Smooth muscle cell (in vitro differentiated cells): Measurements from ENCODE around the gene CNIH2. TPM values are rescaled to one million over a fixed set of nuclear protein-coding genes. Genes with fewer than 3 reads are reported as not detected.

Source experiments
- DNase-seq: peaks from one replicate; lab custom pipeline; 2025; ENCODE audit not compliant: unreplicated experiment; lab: John Stamatoyannopoulos, UW
- H2AFZ ChIP-seq: fragments of 200-600 bp; sonication (generic); 2 replicates; pipeline ENCODE4 v1.6.0; 2016; ENCODE audit warnings: antibody characterized with exemption, low read depth, mild to moderate bottlenecking
- H3F3A ChIP-seq: fragments of 200-600 bp; sonication (generic); 2 replicates; pipeline ENCODE4 v1.6.0; 2017; ENCODE audit warnings: antibody characterized with exemption, low read depth
- H3K27ac ChIP-seq: fragments of 200-600 bp; sonication (generic); 2 replicates; pipeline ENCODE4 v1.5.1; 2016; ENCODE audit warnings: low read depth, mild to moderate bottlenecking
- H3K27me3 ChIP-seq: fragments of 200-600 bp; sonication (generic); 2 replicates; pipeline ENCODE4 v1.6.1; 2016; ENCODE audit warnings: low read depth, mild to moderate bottlenecking
- H3K36me3 ChIP-seq: fragments of 200-600 bp; sonication (generic); 2 replicates; pipeline ENCODE4 v1.5.1; 2016; ENCODE audit warnings: low read depth
- H3K4me1 ChIP-seq: fragments of 200-600 bp; sonication (generic); 2 replicates; pipeline ENCODE4 v1.5.1; 2016; ENCODE audit warnings: low read depth
- H3K4me2 ChIP-seq: fragments of 200-600 bp; sonication (generic); 2 replicates; pipeline ENCODE4 v1.6.0; 2016; ENCODE audit warnings: mild to moderate bottlenecking
- H3K4me3 ChIP-seq: fragments of 200-600 bp; sonication (generic); 2 replicates; pipeline ENCODE4 v1.5.1; 2016; ENCODE audit warnings: mild to moderate bottlenecking
- H3K79me2 ChIP-seq: fragments of 200-600 bp; sonication (generic); 2 replicates; pipeline ENCODE4 v1.6.0; 2016; ENCODE audit warnings: low read depth, mild to moderate bottlenecking
- H3K9ac ChIP-seq: fragments of 200-600 bp; sonication (generic); 2 replicates; pipeline ENCODE4 v1.6.0; 2016; ENCODE audit warnings: low read depth
- H3K9me3 ChIP-seq: fragments of 200-600 bp; sonication (generic); replicated peaks from 2 replicates; pipeline ENCODE4 v1.5.1; 2016; ENCODE audit warnings: low read depth
- H4K20me1 ChIP-seq: fragments of 200-600 bp; sonication (generic); 2 replicates; pipeline ENCODE4 v1.6.0; 2016; ENCODE audit warnings: low read depth
- WGBS: methylation state at CpG from one replicate; pipeline ENCODE4 v1.1.7; 2016; ENCODE audit warnings: low lambda C conversion rate; 5-methylcytosine and 5-hydroxymethylcytosine counted together
- polyA plus RNA-seq: library from polyadenylated mRNA; unstranded; fragments of >200 nt; fragmentation: Nextera tagmentation; extraction: Ambion mirVana; gene quantifications from 2 replicates; pipeline ENCODE4 v1.2.1, GENCODE V29; 2016
- total RNA-seq: library from RNA; depleted of rRNA; stranded (reverse); fragments of >200 nt; gene quantifications from 2 replicates; pipeline ENCODE4 v1.2.3, GENCODE V29; 2014
- TF ChIP-seq, protein P1 (sequence below): fragments of 200-600 bp; sonication (generic); IDR thresholded peaks from 2 replicates; pipeline ENCODE4 v1.5.1; 2017; ENCODE audit warnings: borderline replicate concordance, mild to moderate bottlenecking, antibody characterized with exemption; ENCODE audit not compliant: insufficient read depth, poor library complexity, severe bottlenecking

The CNIH2 gene
- total and polyA plus RNA-seq, 2 experiments from 2014 or later = 12.2 to 17.0 TPM

DNA sequence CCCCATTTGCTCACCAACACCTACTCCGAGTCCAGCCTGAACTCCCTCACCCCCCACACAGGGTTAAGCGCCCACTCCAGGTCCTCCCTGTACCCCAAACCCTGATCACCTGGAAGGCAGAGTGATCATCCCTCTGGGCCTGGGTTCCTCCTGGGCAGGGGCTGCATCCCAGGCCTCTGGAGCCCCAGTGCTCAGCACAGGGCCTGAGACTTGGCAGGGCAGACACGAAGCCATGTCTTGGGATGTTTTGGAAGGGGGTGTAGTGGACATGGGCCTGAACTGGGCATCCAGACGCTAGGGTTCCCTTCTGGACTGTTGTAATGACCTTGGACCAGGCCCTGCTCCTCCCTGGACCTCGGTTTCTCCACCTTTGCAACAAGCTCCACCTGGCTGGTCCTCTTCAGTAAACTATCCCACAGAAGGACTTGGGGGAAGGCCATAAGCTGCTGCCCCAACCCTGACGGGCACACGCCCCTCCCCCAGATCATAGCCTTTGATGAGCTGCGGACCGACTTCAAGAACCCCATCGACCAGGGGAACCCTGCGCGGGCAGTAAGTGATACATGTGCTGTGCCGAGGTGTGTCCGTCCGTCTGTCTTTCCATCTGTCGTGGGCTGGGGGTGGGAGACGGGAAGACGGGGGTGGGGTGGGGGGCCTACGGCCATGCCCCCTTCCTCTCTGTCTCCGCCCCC is 3.9 kb downstream of the CNIH2 start:
- Histone ChIP-seq H3F3A (no peaks in the 10 kb centered on the region), H3K4me2 (no peak overlapping the region), H4K20me1 (peaks cover 59% of the 10 kb centered on the region), H3K27ac (peak overlapping the region; percentile 50), H3K9ac (no peak overlapping the region), H2AFZ (no peak overlapping the region), H3K4me1 (peaks cover 4% of the 10 kb centered on the region), H3K36me3 (no peaks in the 10 kb centered on the region), H3K27me3 (no peaks in the 10 kb centered on the region), H3K9me3 (no peaks in the 10 kb centered on the region), H3K4me3 (no peak overlapping the region), H3K79me2 (peaks cover 19% of the 10 kb centered on the region)
- TF ChIP-seq, protein P1, sequence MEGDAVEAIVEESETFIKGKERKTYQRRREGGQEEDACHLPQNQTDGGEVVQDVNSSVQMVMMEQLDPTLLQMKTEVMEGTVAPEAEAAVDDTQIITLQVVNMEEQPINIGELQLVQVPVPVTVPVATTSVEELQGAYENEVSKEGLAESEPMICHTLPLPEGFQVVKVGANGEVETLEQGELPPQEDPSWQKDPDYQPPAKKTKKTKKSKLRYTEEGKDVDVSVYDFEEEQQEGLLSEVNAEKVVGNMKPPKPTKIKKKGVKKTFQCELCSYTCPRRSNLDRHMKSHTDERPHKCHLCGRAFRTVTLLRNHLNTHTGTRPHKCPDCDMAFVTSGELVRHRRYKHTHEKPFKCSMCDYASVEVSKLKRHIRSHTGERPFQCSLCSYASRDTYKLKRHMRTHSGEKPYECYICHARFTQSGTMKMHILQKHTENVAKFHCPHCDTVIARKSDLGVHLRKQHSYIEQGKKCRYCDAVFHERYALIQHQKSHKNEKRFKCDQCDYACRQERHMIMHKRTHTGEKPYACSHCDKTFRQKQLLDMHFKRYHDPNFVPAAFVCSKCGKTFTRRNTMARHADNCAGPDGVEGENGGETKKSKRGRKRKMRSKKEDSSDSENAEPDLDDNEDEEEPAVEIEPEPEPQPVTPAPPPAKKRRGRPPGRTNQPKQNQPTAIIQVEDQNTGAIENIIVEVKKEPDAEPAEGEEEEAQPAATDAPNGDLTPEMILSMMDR = no peak
- 49% methylated on average over 19 of the region's 20 CpGs for whole genome bisulfite sequencing
- DNase-seq = no peak

DNA sequence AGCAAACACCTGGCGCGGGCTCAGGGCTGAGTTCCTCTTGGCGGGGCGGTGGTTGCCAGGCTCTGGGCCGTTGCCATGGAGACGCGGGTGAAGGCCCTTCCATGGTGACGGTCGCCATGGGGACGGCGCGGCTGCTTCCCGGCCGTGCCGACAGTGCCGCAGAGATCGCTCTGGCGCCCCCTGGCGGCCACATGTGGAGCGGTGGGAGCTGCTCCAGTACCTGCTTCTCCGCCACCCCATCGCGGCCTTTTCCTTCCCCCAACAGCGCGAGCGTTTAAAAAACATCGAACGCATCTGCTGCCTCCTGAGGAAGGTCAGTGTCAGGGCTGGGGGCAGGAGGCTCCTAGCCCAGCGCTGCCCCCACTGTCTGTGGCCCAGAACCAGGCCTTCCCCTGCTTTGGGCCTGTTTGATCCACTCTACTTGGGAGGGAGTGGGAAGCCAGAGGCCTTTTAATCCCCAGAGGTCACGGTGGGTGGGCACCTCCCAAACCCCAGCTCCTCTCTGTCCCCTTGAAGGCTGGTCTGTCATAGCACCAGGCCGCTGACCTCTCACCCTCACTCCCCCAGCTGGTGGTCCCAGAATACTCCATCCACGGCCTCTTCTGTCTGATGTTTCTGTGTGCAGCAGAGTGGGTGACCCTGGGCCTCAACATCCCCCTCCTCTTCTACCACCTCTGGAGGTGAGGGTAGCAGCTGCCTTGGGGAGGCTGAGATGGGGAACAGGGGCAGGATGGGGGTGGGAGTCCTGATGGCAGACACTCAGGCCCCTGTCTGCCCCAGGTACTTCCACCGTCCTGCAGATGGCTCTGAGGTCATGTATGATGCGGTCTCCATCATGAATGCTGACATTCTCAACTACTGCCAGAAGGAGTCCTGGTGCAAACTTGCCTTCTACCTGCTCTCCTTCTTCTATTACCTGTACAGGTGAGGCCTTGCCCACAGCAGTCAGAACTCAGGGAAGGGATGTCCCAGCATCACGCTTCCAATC is 4.8 kb downstream of the CNIH2 start:
- no peak overlapping the region for H3K9ac ChIP-seq

DNA sequence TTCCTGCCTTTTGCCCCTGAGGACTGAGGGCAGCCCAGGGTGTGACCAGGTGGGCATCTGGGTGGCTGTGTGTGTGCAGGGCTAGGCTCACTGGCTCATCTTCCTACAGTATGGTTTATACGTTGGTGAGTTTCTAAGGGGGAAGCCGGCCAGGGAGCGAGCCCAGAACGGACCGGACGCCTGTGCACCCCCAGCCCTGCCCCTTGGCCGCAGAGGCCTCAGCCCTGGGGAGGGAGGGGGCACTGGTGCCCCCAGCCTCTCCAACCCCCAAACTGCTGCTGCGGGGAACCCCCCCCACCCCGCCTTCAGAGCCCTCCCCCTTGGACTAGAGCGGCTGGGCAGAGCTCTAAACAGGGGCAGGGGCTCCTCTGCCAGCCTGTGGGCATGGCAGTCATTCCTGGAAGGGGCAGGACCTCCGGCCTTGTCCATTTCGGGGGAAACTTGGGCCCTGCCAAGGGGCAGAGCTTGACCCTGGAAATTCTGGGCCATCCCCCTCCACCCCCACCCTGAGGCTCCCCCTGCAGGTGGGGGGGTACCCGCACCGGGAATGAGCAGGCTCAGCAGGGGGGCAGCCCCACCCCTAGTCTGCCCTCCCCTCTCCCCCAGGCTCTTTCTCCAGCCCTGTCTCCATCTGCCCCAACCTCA is 5.6 kb downstream of the CNIH2 start:
- no peak overlapping the region for H2AFZ ChIP-seq
- H3K9ac ChIP-seq = no peak overlapping the region
- 95% methylated on average over 12 of the region's 14 CpGs for WGBS
- no peaks in the 10 kb centered on the region for H3K36me3 ChIP-seq
- peaks cover 14% of the 10 kb centered on the region for H3K4me1 ChIP-seq
- no peak overlapping the region for H3K4me2 ChIP-seq
- no peak overlapping the region for H3K27ac ChIP-seq
- H3K79me2 ChIP-seq = peaks cover 35% of the 10 kb centered on the region
- no peak overlapping the region for H3K4me3 ChIP-seq
- TF ChIP-seq, protein P1 = peak; percentile 9
- H3K27me3 ChIP-seq = no peaks in the 10 kb centered on the region
- no peaks in the 10 kb centered on the region for H3F3A ChIP-seq
- peaks cover 53% of the 10 kb centered on the region for H4K20me1 ChIP-seq
- H3K9me3 ChIP-seq = no peaks in the 10 kb centered on the region
- DNase-seq = no peak

More for the DNA sequence above, 4.8 kb downstream of the CNIH2 start:
- Histone ChIP-seq H3K4me1 (peaks cover 7% of the 10 kb centered on the region), H2AFZ (no peak overlapping the region), H3F3A (no peaks in the 10 kb centered on the region), H3K4me3 (no peak overlapping the region), H3K27ac (peak overlapping the region; percentile 50), H3K36me3 (no peaks in the 10 kb centered on the region), H3K79me2 (peaks cover 27% of the 10 kb centered on the region), H3K9me3 (no peaks in the 10 kb centered on the region), H4K20me1 (peaks cover 54% of the 10 kb centered on the region), H3K27me3 (no peaks in the 10 kb centered on the region), H3K4me2 (no peak overlapping the region)
- TF ChIP-seq, protein P1 = peak; percentile 95
- WGBS = 18% methylated on average over 34 of the region's 35 CpGs
- peak; percentile 82 for DNase-seq
